Ammon's horn (tissue), 1 donor: ENCODE results near the gene NRXN3.
A peak's percentile ranks its signal among the peaks of the same experiment; 100 is the strongest.
"Not testable (repeated sequence)": the region's sequence is repeated elsewhere in the genome, so short reads cannot be mapped to it uniquely, and the experiment has no call there.

ENCODE experiments used
- DNase-seq: peaks from one replicate; pipeline ENCODE4 v3.0.0-alpha.2; 2016; ENCODE audit warnings: low spot score

NRXN3 gene

GRCh38 chr14:78403278-78403815 is 233.2 kb downstream of the NRXN3 start:
- peak; percentile 17 for DNase-seq

GRCh38 chr14:78405079-78405856 is 235.1 kb downstream of the NRXN3 start:
- no peak for DNase-seq

- no peak for DNase-seq
Measured at GRCh38 chr14:78412475-78412874, 242.3 kb downstream of the NRXN3 start.

- DNase-seq = no peak
Measured at GRCh38 chr14:78414172-78414571, 244.0 kb downstream of the NRXN3 start.

- DNase-seq = no peak
Measured at GRCh38 chr14:78417532-78417931, 247.4 kb downstream of the NRXN3 start.

- no peak for DNase-seq
Measured at GRCh38 chr14:78424311-78424710, 254.1 kb downstream of the NRXN3 start.

GRCh38 chr14:78425330-78425729 is 255.2 kb downstream of the NRXN3 start:
- peak; percentile 22 for DNase-seq

GRCh38 chr14:78425782-78426181 is 255.6 kb downstream of the NRXN3 start:
- DNase-seq = no peak

GRCh38 chr14:78432046-78432445 is 261.9 kb downstream of the NRXN3 start:
- no peak for DNase-seq

- not testable (repeated sequence) for DNase-seq
Measured at GRCh38 chr14:78437448-78437847, 267.3 kb downstream of the NRXN3 start.

GRCh38 chr14:78440356-78440894 is 270.3 kb downstream of the NRXN3 start:
- DNase-seq = no peak

GRCh38 chr14:78443834-78444233 is 273.7 kb downstream of the NRXN3 start:
- DNase-seq = no peak

GRCh38 chr14:78445275-78445674 is 275.1 kb downstream of the NRXN3 start:
- no peak for DNase-seq

- DNase-seq = no peak
Measured at GRCh38 chr14:78446807-78447206, 276.6 kb downstream of the NRXN3 start.

GRCh38 chr14:78448164-78449094 is 278.3 kb downstream of the NRXN3 start:
- peak; percentile 73 for DNase-seq

GRCh38 chr14:78450669-78451318 is 280.6 kb downstream of the NRXN3 start:
- no peak for DNase-seq

- DNase-seq = no peak
Measured at GRCh38 chr14:78451319-78451695, 281.1 kb downstream of the NRXN3 start.

- DNase-seq = peak; percentile 72
Measured at GRCh38 chr14:78455896-78456435, 285.8 kb downstream of the NRXN3 start.

GRCh38 chr14:78469947-78470346 is 299.8 kb downstream of the NRXN3 start:
- DNase-seq = no peak

- DNase-seq = no peak
Measured at GRCh38 chr14:78479127-78479780, 309.1 kb downstream of the NRXN3 start.

- DNase-seq = no peak
Measured at GRCh38 chr14:78484028-78484427, 313.9 kb downstream of the NRXN3 start.
